HepG2 (cell line): ENCODE results near the gene CBX2. TPM values are rescaled to one million over a fixed set of nuclear protein-coding genes. Genes with fewer than 3 reads are reported as not detected.

Experiments used
- CBFB ChIP-seq: sonication (generic); formaldehyde crosslinking; IDR thresholded peaks from 2 replicates; pipeline ENCODE4 v1.4.0; 2020; ENCODE audit warnings: missing genetic modification reagents
- FOXO1 ChIP-seq: sonication (generic); formaldehyde crosslinking; IDR thresholded peaks from 2 replicates; pipeline ENCODE4 v1.4.0; 2020; ENCODE audit warnings: missing genetic modification reagents
- KAT8 ChIP-seq: IDR thresholded peaks from 2 replicates; pipeline ENCODE4 v1.6.1; 2016; ENCODE audit warnings: missing genetic modification reagents, missing compliant biosample characterization
- NRL ChIP-seq: sonication (generic); formaldehyde crosslinking; IDR thresholded peaks from 2 replicates; pipeline ENCODE4 v1.5.0; 2020; ENCODE audit warnings: missing genetic modification reagents, mild to moderate bottlenecking, moderate library complexity, borderline replicate concordance
- PCBP2 ChIP-seq: fragments of 200-400 bp; formaldehyde crosslinking; optimal IDR thresholded peaks from 2 replicates; pipeline ENCODE3; 2018; ENCODE audit warnings: low read length, low read depth; ENCODE audit not compliant: poor library complexity, severe bottlenecking
- SOX13 ChIP-seq, 3 experiments: fragments of 450-650 bp in 1 of 3; sonication (generic) in 1 of 3; formaldehyde crosslinking in 1 of 3; IDR thresholded peaks in 2 of 3; conservative IDR thresholded peaks in 1 of 3; 2 replicates each; pipeline versions ENCODE4 v1.5.0 to v1.6.1; 2016 to 2020; ENCODE audit warnings: antibody characterized with exemption in 1 of 3, mild to moderate bottlenecking in 1 of 3, missing compliant biosample characterization in 1 of 3, missing genetic modification reagents in 1 of 3, moderate library complexity in 1 of 3
- TMF1 ChIP-seq: sonication (generic); formaldehyde crosslinking; IDR thresholded peaks from 2 replicates; pipeline ENCODE4 v1.8.1; 2022; ENCODE audit warnings: low read depth, missing genetic modification reagents
- ZBTB38 ChIP-seq: sonication (generic); formaldehyde crosslinking; IDR thresholded peaks from 2 replicates; pipeline ENCODE4 v1.5.1; 2020; ENCODE audit warnings: mild to moderate bottlenecking, missing genetic modification reagents
- ZC3H13 ChIP-seq: sonication (generic); formaldehyde crosslinking; IDR thresholded peaks from 2 replicates; pipeline ENCODE4 v1.8.1; 2023; ENCODE audit warnings: mild to moderate bottlenecking, missing genetic modification reagents, moderate library complexity
- ZNF251 ChIP-seq: sonication (generic); formaldehyde crosslinking; IDR thresholded peaks from 2 replicates; pipeline ENCODE4 v1.9.0; 2021; ENCODE audit warnings: mild to moderate bottlenecking, missing genetic modification reagents
- ZNF629 ChIP-seq: sonication (generic); formaldehyde crosslinking; conservative IDR thresholded peaks from 2 replicates; pipeline ENCODE4 v1.5.0; 2020; ENCODE audit warnings: missing genetic modification reagents
- ZNF776 ChIP-seq: sonication (generic); formaldehyde crosslinking; IDR thresholded peaks from 2 replicates; pipeline ENCODE4 v1.4.0; 2020; ENCODE audit warnings: mild to moderate bottlenecking, missing genetic modification reagents
- ZNF780A ChIP-seq: sonication (generic); formaldehyde crosslinking; IDR thresholded peaks from 2 replicates; pipeline ENCODE4 v1.8.0; 2022; ENCODE audit warnings: mild to moderate bottlenecking, missing genetic modification reagents, moderate library complexity
- ZSCAN30 ChIP-seq: sonication (generic); formaldehyde crosslinking; IDR thresholded peaks from 2 replicates; pipeline ENCODE4 v1.5.0; 2020; ENCODE audit warnings: mild to moderate bottlenecking, missing genetic modification reagents
- ZSCAN9 ChIP-seq: IDR thresholded peaks from 2 replicates; pipeline ENCODE4 v1.6.1; 2016; ENCODE audit warnings: borderline replicate concordance
- polyA plus RNA-seq, 8 experiments: library from polyadenylated mRNA; depleted of rRNA in 3 of 8; stranded (reverse) in 7 of 8; unstranded in 1 of 8; fragments of >200 nt; fragmentation: Illumina TruSeq in 4 of 8; extraction: Trizol in 4 of 8; gene quantifications; 2 replicates each; pipeline versions ENCODE4 v1.2.1 to v1.2.3, GENCODE V29; 2011 to 2016; ENCODE audit warnings: low read depth in 4 of 8, missing spikeins in 1 of 8, mixed read lengths in 1 of 8; ENCODE audit not compliant: insufficient read depth in 1 of 8
- total RNA-seq, 5 experiments: library from RNA; depleted of rRNA; stranded (reverse); fragments of >200 nt; fragmentation: Illumina TruSeq; extraction: Trizol; gene quantifications; 2 replicates each; pipeline ENCODE4 v1.2.3, GENCODE V29; 2016; ENCODE audit warnings: low read depth in 1 of 5
- TF ChIP-seq, protein P1 (sequence below): sonication (generic); formaldehyde crosslinking; IDR thresholded peaks from 2 replicates; pipeline ENCODE4 v1.8.0; 2023; ENCODE audit warnings: mild to moderate bottlenecking, missing genetic modification reagents
- TF ChIP-seq, protein P2 (sequence below): IDR thresholded peaks from 2 replicates; pipeline ENCODE4 v1.6.1; 2016; ENCODE audit warnings: mild to moderate bottlenecking, missing biosample characterization, missing genetic modification reagents
- TF ChIP-seq, protein P3 (sequence below): sonication (generic); formaldehyde crosslinking; IDR thresholded peaks from 2 replicates; pipeline ENCODE4 v1.8.0; 2022; ENCODE audit warnings: mild to moderate bottlenecking, missing genetic modification reagents, borderline replicate concordance
- TF ChIP-seq, protein P4 (sequence below): sonication (generic); formaldehyde crosslinking; IDR thresholded peaks from 2 replicates; pipeline ENCODE4 v1.4.0; 2020; ENCODE audit warnings: missing genetic modification reagents
- TF ChIP-seq, protein P5 (sequence below): sonication (generic); formaldehyde crosslinking; IDR thresholded peaks from 2 replicates; pipeline ENCODE4 v1.5.0; 2020; ENCODE audit warnings: mild to moderate bottlenecking, missing genetic modification reagents
- TF ChIP-seq, protein P6 (sequence below): sonication (generic); formaldehyde crosslinking; conservative IDR thresholded peaks from 2 replicates; pipeline ENCODE4 v1.5.0; 2020; ENCODE audit warnings: missing genetic modification reagents

CBX2 gene
- total and polyA plus RNA-seq, 2 of the 13 experiments (the other 11 are each of a cell fraction or from before 2014, with no cell fraction given) = 14.5 to 31.1 TPM

DNA sequence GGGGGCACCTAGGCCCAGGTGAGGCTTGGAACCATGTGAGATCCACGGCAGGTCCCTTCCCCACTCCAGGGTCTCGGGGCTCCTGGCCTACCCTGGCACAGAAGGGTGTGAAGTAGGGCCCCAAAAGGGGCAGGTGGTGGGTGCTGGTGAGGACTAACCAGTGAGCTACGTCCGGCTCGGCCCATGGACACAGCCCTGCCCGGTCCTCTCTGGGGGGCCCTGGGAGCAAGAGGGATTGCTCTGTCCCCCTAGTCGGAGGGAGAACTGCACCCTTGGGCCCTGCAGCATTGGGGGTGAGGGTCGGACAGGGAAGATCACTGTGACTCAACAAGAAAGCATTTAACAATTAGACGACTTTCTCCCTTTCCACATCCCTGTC is 44.3 kb upstream of the CBX2 start (continued):
- no peak for TF ChIP-seq KAT8 (CRISPR knock-in tag)
- no peak for TF ChIP-seq ZNF251 (CRISPR knock-in tag)
- no peak for TF ChIP-seq ZNF629 (CRISPR knock-in tag)
- no peak for TF ChIP-seq SOX13 (IDR thresholded peaks at IDR 0.05)
- no peak for TF ChIP-seq SOX13 (CRISPR knock-in tag; conservative IDR thresholded peaks at IDR 0.05 in 1 of 2, IDR thresholded peaks at IDR 0.05 in 1 of 2)
- TF ChIP-seq, protein P1, sequence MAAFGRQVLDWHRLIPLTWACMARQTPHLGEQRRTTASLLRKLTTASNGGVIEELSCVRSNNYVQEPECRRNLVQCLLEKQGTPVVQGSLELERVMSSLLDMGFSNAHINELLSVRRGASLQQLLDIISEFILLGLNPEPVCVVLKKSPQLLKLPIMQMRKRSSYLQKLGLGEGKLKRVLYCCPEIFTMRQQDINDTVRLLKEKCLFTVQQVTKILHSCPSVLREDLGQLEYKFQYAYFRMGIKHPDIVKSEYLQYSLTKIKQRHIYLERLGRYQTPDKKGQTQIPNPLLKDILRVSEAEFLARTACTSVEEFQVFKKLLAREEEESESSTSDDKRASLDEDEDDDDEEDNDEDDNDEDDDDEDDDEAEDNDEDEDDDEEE (CRISPR knock-in tag) = no peak
- TF ChIP-seq ZBTB38 (CRISPR knock-in tag) = peak; percentile 1; the same call in 1 of the 2 replicates
- TF ChIP-seq, protein P2, sequence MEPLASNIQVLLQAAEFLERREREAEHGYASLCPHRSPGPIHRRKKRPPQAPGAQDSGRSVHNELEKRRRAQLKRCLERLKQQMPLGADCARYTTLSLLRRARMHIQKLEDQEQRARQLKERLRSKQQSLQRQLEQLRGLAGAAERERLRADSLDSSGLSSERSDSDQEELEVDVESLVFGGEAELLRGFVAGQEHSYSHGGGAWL = no peak
- no peak for TF ChIP-seq ZNF780A
- no peak for TF ChIP-seq PCBP2
- no peak for TF ChIP-seq FOXO1 (CRISPR knock-in tag)
- TF ChIP-seq CBFB (CRISPR knock-in tag) = no peak
- TF ChIP-seq, protein P3, sequence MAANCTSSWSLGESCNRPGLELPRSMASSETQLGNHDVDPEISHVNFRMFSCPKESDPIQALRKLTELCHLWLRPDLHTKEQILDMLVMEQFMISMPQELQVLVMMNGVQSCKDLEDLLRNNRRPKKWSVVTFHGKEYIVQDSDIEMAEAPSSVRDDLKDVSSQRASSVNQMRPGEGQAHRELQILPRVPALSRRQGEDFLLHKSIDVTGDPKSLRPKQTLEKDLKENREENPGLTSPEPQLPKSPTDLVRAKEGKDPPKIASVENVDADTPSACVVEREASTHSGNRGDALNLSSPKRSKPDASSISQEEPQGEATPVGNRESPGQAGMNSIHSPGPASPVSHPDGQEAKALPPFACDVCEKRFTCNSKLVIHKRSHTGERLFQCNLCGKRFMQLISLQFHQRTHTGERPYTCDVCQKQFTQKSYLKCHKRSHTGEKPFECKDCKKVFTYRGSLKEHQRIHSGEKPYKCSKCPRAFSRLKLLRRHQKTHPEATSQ (CRISPR knock-in tag) = no peak
- TF ChIP-seq ZNF776 (CRISPR knock-in tag) = 0 out of 2 replicates have a peak, but pooled peaks have one; percentile 38
- TF ChIP-seq, protein P4, sequence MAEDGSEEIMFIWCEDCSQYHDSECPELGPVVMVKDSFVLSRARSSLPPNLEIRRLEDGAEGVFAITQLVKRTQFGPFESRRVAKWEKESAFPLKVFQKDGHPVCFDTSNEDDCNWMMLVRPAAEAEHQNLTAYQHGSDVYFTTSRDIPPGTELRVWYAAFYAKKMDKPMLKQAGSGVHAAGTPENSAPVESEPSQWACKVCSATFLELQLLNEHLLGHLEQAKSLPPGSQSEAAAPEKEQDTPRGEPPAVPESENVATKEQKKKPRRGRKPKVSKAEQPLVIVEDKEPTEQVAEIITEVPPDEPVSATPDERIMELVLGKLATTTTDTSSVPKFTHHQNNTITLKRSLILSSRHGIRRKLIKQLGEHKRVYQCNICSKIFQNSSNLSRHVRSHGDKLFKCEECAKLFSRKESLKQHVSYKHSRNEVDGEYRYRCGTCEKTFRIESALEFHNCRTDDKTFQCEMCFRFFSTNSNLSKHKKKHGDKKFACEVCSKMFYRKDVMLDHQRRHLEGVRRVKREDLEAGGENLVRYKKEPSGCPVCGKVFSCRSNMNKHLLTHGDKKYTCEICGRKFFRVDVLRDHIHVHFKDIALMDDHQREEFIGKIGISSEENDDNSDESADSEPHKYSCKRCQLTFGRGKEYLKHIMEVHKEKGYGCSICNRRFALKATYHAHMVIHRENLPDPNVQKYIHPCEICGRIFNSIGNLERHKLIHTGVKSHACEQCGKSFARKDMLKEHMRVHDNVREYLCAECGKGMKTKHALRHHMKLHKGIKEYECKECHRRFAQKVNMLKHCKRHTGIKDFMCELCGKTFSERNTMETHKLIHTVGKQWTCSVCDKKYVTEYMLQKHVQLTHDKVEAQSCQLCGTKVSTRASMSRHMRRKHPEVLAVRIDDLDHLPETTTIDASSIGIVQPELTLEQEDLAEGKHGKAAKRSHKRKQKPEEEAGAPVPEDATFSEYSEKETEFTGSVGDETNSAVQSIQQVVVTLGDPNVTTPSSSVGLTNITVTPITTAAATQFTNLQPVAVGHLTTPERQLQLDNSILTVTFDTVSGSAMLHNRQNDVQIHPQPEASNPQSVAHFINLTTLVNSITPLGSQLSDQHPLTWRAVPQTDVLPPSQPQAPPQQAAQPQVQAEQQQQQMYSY = no peak
- TF ChIP-seq NRL = peak; percentile 13; the same call in 1 of the 2 replicates
- no peak for TF ChIP-seq ZSCAN9 (CRISPR knock-in tag)
- no peak for TF ChIP-seq ZSCAN30 (CRISPR knock-in tag)
- TF ChIP-seq, protein P5, sequence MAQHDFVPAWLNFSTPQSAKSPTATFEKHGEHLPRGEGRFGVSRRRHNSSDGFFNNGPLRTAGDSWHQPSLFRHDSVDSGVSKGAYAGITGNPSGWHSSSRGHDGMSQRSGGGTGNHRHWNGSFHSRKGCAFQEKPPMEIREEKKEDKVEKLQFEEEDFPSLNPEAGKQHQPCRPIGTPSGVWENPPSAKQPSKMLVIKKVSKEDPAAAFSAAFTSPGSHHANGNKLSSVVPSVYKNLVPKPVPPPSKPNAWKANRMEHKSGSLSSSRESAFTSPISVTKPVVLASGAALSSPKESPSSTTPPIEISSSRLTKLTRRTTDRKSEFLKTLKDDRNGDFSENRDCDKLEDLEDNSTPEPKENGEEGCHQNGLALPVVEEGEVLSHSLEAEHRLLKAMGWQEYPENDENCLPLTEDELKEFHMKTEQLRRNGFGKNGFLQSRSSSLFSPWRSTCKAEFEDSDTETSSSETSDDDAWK (CRISPR knock-in tag) = no peak
- 0 out of 2 replicates have a peak, but pooled peaks have one; percentile 2 for TF ChIP-seq ZC3H13
- TF ChIP-seq TMF1 = no peak
- TF ChIP-seq, protein P6, sequence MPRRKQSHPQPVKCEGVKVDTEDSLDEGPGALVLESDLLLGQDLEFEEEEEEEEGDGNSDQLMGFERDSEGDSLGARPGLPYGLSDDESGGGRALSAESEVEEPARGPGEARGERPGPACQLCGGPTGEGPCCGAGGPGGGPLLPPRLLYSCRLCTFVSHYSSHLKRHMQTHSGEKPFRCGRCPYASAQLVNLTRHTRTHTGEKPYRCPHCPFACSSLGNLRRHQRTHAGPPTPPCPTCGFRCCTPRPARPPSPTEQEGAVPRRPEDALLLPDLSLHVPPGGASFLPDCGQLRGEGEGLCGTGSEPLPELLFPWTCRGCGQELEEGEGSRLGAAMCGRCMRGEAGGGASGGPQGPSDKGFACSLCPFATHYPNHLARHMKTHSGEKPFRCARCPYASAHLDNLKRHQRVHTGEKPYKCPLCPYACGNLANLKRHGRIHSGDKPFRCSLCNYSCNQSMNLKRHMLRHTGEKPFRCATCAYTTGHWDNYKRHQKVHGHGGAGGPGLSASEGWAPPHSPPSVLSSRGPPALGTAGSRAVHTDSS (CRISPR knock-in tag) = no peak
